Measurements from ENCODE around the gene SUGCT. TPM values are rescaled to one million over a fixed set of nuclear protein-coding genes. Genes with fewer than 3 reads are reported as not detected.
"Not testable (repeated sequence)": the region's sequence is repeated elsewhere in the genome, so short reads cannot be mapped to it uniquely, and the experiment has no call there.

SUGCT gene
- total RNA-seq, 1 experiment from 2014 or later = 5.4 TPM

DNA sequence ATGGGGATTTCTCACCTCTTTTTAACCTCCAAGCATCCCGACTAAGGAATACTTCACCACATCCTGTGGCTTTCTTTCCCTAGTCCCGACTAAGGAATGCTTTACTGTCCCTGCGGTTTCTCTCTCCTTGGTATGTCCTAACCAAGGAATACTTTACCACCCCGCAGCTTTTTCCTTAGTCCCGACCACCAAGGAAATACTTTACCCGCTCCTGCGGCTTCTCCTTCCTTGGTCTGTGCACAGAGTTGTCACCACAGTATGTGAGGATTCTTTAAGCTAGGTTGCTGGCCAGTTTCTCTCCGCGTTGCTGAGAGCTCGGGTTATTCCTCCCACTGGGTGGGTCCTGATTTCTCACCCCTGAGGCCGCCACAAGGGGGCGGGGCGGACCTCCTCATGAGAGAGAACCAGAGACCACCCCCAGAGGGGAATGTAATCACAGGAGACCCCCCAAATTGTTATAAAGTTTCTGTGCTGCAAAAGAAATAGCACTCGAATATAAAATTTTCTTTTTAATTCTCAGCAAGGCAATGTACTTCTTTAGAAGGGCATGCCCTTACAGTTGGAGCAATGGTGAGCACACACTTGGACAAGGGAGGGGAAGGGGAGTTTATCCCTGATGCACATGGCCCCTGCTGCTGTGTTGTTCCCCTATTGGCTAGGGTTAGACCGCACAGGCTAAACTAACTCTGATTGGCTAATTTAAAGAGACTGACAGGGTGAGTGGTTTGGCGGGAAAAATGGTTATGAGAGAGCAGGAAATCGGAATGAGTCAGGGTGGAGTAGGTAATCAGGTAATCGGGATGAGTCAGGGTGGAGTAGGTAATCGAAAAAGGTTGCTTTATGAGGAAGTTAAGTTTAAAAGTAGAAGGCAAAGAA is 12.8 kb downstream of the SUGCT start:
- H3K27me3 ChIP-seq (ENCODE audit: insufficient read depth, low read length) = no peaks in the 10 kb centered on the region
- peak overlapping the region in 2 of 3 experiments; percentile 19 to 37; a peak in 3 of 7 replicates for H3K27ac Mint-ChIP-seq
- no peak overlapping the region for H3K4me2 ChIP-seq (ENCODE audit: insufficient read depth, insufficient read length, low read length)
- no peak overlapping the region for H3K56ac ChIP-seq (ENCODE audit: insufficient read length, low read depth, low read length)
- H3K18ac ChIP-seq (ENCODE audit: insufficient read length, low read depth, low read length) = no peak overlapping the region
- H3K14ac ChIP-seq (ENCODE audit: insufficient read depth, low read length) = no peak overlapping the region
- H3K27me3 Mint-ChIP-seq (ENCODE audit: low read depth) = no peaks in the 10 kb centered on the region; the same call in 1 of the 2 replicates
- no peaks in the 10 kb centered on the region for H3K23me2 ChIP-seq (ENCODE audit: insufficient read length, low read depth, low read length, poor library complexity, severe bottlenecking)
- no CpG with 5 or more reads among the region's 19 CpGs for WGBS (ENCODE audit: extremely low coverage, insufficient read length, low lambda C conversion rate)
- DNase-seq = peak; percentile 65
- H3K4me1 ChIP-seq (ENCODE audit: insufficient read depth, low read length) = peaks cover 3% of the 10 kb centered on the region; the same call in 1 of the 2 replicates
- H4K91ac ChIP-seq (ENCODE audit: insufficient read length, low read depth, low read length) = no peak overlapping the region
- H2AK5ac ChIP-seq (ENCODE audit: insufficient read length, low read length) = no peak overlapping the region
- no peaks in the 10 kb centered on the region for H3K79me1 ChIP-seq (ENCODE audit: insufficient read depth, low read depth, low read length, poor library complexity, severe bottlenecking)
- H2BK120ac ChIP-seq (ENCODE audit: low read depth, low read length, poor library complexity, severe bottlenecking) = no peak overlapping the region
- no peak overlapping the region for H3K4ac ChIP-seq (ENCODE audit: low read depth, low read length)
- H3K27ac ChIP-seq (ENCODE audit: insufficient read length, low read depth, low read length) = no peak overlapping the region
- no peak overlapping the region for H3T11ph ChIP-seq (ENCODE audit: low read length)
- no peak overlapping the region; a peak in 1 of 5 replicates for H3K4me3 Mint-ChIP-seq
- peaks cover 22 to 24% of the 10 kb centered on the region in 2 experiments for H3K9me3 Mint-ChIP-seq
- H4K5ac ChIP-seq (ENCODE audit: insufficient read length, low read depth, low read length) = no peak overlapping the region
- no peaks in the 10 kb centered on the region for H3K9me3 ChIP-seq (ENCODE audit: control insufficient read depth, low read depth, low read length)
- no peak overlapping the region for H2BK20ac ChIP-seq (ENCODE audit: low read depth, low read length, poor library complexity, severe bottlenecking)
- peaks cover 16 to 22% of the 10 kb centered on the region in 2 experiments for H3K4me1 Mint-ChIP-seq
- no peak overlapping the region for H3K9ac ChIP-seq (ENCODE audit: extremely low read depth, insufficient read length, low read length)
- H2BK15ac ChIP-seq (ENCODE audit: low read depth, low read length) = no peak overlapping the region
- H3K79me2 ChIP-seq (ENCODE audit: insufficient read depth, low read length) = no peaks in the 10 kb centered on the region
- no peak overlapping the region for H2AFZ ChIP-seq (ENCODE audit: low read length)
- TF ChIP-seq, protein P1, sequence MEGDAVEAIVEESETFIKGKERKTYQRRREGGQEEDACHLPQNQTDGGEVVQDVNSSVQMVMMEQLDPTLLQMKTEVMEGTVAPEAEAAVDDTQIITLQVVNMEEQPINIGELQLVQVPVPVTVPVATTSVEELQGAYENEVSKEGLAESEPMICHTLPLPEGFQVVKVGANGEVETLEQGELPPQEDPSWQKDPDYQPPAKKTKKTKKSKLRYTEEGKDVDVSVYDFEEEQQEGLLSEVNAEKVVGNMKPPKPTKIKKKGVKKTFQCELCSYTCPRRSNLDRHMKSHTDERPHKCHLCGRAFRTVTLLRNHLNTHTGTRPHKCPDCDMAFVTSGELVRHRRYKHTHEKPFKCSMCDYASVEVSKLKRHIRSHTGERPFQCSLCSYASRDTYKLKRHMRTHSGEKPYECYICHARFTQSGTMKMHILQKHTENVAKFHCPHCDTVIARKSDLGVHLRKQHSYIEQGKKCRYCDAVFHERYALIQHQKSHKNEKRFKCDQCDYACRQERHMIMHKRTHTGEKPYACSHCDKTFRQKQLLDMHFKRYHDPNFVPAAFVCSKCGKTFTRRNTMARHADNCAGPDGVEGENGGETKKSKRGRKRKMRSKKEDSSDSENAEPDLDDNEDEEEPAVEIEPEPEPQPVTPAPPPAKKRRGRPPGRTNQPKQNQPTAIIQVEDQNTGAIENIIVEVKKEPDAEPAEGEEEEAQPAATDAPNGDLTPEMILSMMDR (conservative IDR thresholded peaks at IDR 0.05) = peak; percentile 54; the same call in 2 of the 3 replicates
- no peaks in the 10 kb centered on the region for H4K20me1 ChIP-seq (ENCODE audit: control insufficient read depth, insufficient read depth, insufficient read length)
- H4K8ac ChIP-seq (replicated peaks; ENCODE audit: insufficient read length, low read depth, low read length) = no peak overlapping the region
- H2BK5ac ChIP-seq (ENCODE audit: insufficient read length, low read length) = no peak overlapping the region
- peaks cover 21 to 27% (median 22%) of the 10 kb centered on the region in 3 experiments for H3K36me3 Mint-ChIP-seq (ENCODE audit: insufficient read depth in 1 of 3, low read depth in 3 of 3)
- no peak overlapping the region for H2BK12ac ChIP-seq (ENCODE audit: insufficient read length, low read depth, low read length)
- H3K23ac ChIP-seq (ENCODE audit: insufficient read length, low read depth, low read length) = no peak overlapping the region

DNA sequence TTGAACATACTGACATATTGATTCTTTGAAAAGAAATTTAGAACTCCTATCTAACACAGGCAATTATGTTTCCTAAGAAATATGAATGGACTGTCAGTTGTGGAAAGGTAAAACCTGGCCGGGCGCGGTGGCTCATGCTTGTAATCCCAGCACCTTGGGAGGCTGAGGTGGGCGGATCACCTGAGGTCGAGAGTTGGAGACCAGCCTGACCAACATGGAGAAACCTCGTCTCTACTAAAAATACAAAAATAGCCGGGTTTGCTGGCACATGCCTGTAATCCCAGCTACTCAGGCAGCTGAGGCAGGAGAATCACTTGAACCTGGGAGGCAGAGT is 13.4 kb downstream of the SUGCT start:
- H3K79me2 ChIP-seq (ENCODE audit: insufficient read depth, low read length); H3K4me3 Mint-ChIP-seq; H4K91ac ChIP-seq (ENCODE audit: insufficient read length, low read depth, low read length); H4K8ac ChIP-seq (replicated peaks; ENCODE audit: insufficient read length, low read depth, low read length); H4K5ac ChIP-seq (ENCODE audit: insufficient read length, low read depth, low read length); H2BK15ac ChIP-seq (ENCODE audit: low read depth, low read length); H2BK5ac ChIP-seq (ENCODE audit: insufficient read length, low read length); H3K4me2 ChIP-seq (ENCODE audit: insufficient read depth, insufficient read length, low read length); H3K4ac ChIP-seq (ENCODE audit: low read depth, low read length); H3K56ac ChIP-seq (ENCODE audit: insufficient read length, low read depth, low read length); H3K23me2 ChIP-seq (ENCODE audit: insufficient read length, low read depth, low read length, poor library complexity, severe bottlenecking); H3K18ac ChIP-seq (ENCODE audit: insufficient read length, low read depth, low read length); DNase-seq; H3K27me3 ChIP-seq (ENCODE audit: insufficient read depth, low read length); H3K14ac ChIP-seq (ENCODE audit: insufficient read depth, low read length); H3K9me3 ChIP-seq (ENCODE audit: control insufficient read depth, low read depth, low read length); H3T11ph ChIP-seq (ENCODE audit: low read length); H3K79me1 ChIP-seq (ENCODE audit: insufficient read depth, low read depth, low read length, poor library complexity, severe bottlenecking); H4K20me1 ChIP-seq (ENCODE audit: control insufficient read depth, insufficient read depth, insufficient read length); H2BK20ac ChIP-seq (ENCODE audit: low read depth, low read length, poor library complexity, severe bottlenecking); H2BK120ac ChIP-seq (ENCODE audit: low read depth, low read length, poor library complexity, severe bottlenecking); H2AK5ac ChIP-seq (ENCODE audit: insufficient read length, low read length); H3K23ac ChIP-seq (ENCODE audit: insufficient read length, low read depth, low read length); H3K9ac ChIP-seq (ENCODE audit: extremely low read depth, insufficient read length, low read length); H2BK12ac ChIP-seq (ENCODE audit: insufficient read length, low read depth, low read length); H3K27me3 Mint-ChIP-seq (ENCODE audit: low read depth); H3K27ac ChIP-seq (ENCODE audit: insufficient read length, low read depth, low read length); H2AFZ ChIP-seq (ENCODE audit: low read length); H3K4me1 ChIP-seq (ENCODE audit: insufficient read depth, low read length): not testable (repeated sequence)
- peaks cover 21 to 27% (median 22%) of the 10 kb centered on the region in 3 experiments for H3K36me3 Mint-ChIP-seq (ENCODE audit: insufficient read depth in 1 of 3, low read depth in 3 of 3)
- peaks cover 22 to 24% of the 10 kb centered on the region in 2 experiments for H3K9me3 Mint-ChIP-seq
- peaks cover 16 to 22% of the 10 kb centered on the region in 2 experiments for H3K4me1 Mint-ChIP-seq
- no CpG with 5 or more reads among the region's 7 CpGs for WGBS (ENCODE audit: extremely low coverage, insufficient read length, low lambda C conversion rate)
- peak overlapping the region; percentile 16 to 90 (median 37); a peak in 6 of 7 replicates for H3K27ac Mint-ChIP-seq
